GM18870 (cell line): Measurements from ENCODE around the gene SAP130.

Experiments
- ATAC-seq: cut with Tn5 transposase; IDR thresholded peaks from one replicate; pipeline ENCODE4 v1.9.1; 2021; ENCODE audit warnings: moderate library complexity; ENCODE audit not compliant: unreplicated experiment

The SAP130 gene

DNA sequence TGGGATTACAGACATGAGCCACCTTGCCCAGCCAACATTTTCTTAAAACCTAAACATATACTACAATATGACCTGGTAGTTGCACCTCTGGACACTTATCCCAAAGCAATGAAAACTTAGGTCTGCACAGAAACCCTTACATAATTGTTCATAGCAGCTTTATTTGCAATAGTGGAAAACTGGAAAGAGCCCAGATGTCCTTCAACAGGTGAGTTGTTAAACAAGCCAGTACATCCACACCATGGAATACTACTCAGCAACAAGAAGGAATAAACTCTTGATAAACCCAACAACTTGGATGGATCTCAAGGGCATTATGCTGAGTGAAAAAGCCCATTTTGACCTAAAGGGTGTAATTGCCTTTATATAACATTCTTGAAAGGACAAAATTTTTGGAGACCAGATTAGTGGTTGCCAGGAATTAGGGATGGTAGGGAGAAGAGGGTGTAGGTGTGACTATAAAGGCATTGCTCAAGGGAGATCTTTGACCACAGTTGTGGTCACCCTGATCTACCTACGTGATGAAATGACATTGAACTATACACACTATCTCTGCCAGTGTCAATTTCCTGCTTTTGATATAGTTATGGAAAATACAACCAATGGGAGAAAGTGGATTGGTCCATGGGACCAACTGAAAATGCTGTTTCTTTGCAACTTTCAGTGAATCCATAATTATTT lies 130.2 kb downstream of the SAP130 start:
- ATAC-seq = no peak

DNA sequence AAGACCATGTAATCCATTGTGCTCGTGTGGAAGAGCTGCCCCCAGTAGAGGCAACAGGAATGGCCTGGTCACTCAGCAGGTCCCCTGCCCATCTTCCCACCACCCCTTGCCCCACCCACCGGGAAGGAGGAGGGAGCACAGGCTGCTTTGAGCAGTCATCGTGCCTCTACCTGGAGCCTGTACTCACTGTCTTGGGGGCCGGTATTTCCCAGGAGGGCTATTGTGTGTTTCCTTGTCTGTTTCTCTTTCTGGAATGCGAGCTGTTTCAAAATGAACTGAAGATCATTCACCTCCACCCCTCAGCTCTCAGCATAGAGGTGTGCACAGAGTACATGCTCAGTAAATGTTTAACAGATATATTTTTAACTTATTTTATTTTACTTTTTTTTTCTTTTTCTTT lies 134.4 kb downstream of the SAP130 start:
- ATAC-seq = no peak

DNA sequence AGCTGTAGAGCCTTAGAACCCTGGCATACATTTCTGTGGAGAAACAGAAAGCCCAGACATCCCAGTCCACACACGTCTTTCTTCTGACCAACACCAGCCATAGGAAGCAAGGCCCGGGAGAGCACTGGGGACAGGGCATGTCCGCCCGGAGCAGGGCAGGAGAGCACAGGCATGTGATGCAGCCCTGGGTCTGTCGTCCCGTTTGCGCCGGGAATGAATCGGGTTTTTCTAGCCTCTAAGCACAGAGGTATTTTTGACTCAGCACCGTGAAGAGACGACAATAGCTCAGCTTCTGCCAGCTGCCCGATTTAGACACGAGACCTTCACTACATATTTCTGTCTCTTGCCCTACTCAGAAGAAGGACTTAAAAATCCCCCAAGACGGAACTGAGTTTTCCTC lies 134.8 kb downstream of the SAP130 start:
- no peak for ATAC-seq

DNA sequence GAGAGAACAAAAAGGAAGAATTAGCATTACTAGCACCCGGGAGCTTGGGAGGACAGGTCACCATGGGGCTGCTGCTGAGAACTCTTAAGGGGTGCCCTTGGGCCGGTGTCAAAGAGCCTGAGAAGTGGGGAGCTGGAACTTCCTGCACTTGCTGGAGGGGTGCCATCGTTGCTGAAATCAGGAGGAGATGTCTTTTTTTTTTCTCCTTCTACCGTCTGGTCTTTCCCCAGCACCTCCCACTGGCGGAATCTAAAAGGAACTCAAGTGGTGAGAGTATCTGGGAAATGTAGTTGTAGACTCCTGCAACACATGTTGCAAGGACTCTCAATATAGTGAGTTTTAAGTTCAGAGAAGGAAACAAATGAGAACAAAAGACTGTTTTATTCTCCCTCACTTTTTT lies 136.0 kb downstream of the SAP130 start:
- ATAC-seq = no peak
